Measurements from ENCODE around the gene RIOK1.
"Not testable (repeated sequence)": the region's sequence is repeated elsewhere in the genome, so short reads cannot be mapped to it uniquely, and the experiment has no call there.

Gene RIOK1

DNA sequence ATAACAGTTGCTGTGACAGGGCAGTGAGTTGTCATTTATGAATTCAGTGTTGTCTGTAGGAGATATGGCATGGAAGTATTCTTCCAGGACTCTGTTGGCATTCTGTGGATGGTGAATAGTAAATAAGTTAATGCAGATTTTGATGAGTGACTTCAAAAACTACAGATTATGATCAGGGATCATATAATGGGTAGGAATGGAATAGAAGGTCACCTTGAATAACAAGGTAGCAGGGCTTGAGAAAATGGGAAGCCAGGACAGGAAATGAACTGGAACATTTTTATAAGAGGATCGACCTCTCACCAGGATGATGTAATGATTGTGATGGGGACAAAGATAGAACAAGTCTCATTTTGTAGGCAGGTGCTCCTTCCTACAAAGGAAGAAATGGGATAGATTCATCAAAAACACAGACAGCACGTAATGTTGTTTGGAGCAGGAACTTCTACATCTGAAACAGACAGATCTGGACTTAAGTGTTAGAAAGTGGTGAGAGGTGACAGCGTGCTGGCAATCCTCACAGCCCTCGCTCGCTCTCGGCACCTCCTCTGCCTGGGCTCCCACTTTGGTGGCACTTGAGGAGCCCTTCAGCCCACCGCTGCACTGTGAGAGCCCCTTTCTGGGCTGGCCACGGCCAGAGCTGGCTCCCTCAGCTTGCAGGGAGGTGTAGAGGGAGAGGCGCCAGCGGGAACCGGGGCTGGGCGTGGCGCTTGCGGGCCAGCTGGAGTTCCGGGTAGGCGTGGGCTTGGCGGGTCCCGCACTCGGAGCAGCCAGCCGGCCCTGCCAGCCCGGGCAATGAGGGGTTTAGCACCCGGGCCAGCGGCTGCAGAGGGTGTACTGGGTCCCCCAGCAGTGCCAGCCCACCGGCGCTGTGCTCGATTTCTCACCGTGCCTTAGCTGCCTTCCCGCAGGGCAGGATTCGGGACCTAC is 45.8 kb upstream of the RIOK1 start:
- TF ChIP-seq, protein P1, sequence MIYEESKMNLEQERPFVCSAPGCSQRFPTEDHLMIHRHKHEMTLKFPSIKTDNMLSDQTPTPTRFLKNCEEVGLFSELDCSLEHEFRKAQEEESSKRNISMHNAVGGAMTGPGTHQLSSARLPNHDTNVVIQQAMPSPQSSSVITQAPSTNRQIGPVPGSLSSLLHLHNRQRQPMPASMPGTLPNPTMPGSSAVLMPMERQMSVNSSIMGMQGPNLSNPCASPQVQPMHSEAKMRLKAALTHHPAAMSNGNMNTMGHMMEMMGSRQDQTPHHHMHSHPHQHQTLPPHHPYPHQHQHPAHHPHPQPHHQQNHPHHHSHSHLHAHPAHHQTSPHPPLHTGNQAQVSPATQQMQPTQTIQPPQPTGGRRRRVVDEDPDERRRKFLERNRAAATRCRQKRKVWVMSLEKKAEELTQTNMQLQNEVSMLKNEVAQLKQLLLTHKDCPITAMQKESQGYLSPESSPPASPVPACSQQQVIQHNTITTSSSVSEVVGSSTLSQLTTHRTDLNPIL (CRISPR knock-in tag; IDR thresholded peaks at IDR 0.05; ENCODE audit: low read depth): no peak
- TF ChIP-seq TOX (CRISPR knock-in tag; IDR thresholded peaks at IDR 0.05; ENCODE audit: borderline replicate concordance) (no peak), CSDC2 (CRISPR knock-in tag; IDR thresholded peaks at IDR 0.05) (no peak)
- ATAC-seq: no peak

DNA sequence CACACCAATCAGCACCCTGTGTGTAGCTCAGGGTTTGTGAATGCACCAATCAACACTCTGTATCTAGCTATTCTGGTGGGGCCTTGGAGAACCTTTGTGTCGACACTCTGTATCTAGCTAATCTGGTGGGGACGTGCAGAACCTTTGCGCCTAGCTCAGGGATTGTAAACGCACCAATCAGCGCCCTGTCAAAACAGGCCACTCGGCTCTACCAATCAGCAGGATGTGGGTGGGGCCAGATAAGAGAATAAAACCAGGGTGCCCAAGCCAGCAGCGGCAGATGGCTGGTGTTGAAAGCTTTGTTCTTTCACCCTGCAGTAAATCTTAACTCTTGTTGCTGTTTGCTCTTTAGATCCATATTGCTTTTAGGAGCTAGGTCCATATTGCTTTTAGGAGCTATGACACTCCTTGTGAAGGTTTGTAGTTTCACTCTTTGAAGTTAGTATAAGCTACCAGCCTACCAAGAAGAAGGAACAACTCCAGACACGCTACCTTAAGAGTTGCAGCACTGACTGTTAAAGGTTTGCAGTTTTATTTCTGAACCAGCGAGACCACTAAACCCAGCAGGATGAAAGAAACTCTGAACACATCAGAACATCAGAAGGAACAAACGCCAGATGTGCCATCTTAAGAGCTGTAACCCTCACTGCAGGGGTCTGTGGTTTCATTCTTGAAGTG is 44.7 kb upstream of the RIOK1 start:
- not testable (repeated sequence) for ATAC-seq

DNA sequence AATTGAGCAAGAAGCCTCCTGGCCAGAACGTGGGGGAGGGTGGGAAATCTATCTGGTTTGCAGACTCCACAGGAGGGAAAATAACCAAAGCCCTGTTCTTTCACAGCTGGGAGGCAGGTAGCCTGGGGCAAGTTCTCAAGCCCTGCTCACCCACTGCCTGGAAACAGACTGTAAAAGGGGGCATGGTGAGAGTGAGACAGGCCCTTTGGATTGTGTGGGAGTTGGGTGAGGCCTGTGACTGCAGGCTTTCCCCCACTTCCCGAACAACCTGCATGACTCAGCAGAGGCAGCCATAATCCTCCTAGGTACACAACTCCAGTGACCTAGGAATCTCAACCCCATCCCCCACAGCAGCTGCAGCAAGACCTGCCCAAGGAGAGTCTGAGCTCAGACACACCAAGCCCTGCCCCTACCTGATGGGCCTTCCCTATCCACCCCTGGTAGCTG is 42.0 kb upstream of the RIOK1 start:
- not testable (repeated sequence) for ATAC-seq

DNA sequence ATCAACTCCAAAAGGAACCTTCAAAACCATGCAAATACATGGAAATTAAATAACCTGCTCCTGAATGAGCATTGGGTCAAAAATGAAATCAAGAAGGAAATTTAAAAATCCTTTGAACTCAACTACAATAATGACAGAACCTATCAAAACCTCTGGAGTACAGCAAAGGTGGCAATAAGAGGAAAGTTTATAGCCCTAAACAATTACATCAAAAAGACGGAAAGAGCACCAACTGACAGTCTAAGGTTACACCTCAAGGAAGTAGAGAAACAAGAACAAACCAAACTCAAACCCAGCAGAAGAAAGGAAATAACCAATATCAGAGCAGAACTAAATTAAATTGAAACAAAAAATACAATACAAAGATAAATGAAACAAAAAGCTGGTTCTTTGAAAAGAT is 39.0 kb upstream of the RIOK1 start:
- not testable (repeated sequence) for ATAC-seq

DNA sequence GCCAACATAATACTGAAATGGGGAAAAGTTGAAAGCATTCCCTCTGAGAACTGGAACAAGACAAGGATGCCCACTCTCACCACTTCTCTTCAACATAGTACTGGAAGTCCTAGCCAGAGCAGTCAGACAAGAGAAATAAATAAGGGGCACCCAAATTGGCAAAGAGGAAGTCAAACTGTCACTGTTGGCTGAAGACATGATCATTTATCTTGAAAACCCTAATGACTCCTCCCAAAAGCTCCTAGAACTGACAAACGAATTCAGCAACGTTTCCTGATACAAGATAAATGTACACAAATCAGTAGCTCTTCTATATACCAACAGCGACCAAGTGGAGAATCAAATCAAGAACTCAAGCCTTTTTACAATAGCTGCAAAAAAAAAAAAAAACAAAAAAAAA is 37.7 kb upstream of the RIOK1 start:
- ATAC-seq: not testable (repeated sequence)

DNA sequence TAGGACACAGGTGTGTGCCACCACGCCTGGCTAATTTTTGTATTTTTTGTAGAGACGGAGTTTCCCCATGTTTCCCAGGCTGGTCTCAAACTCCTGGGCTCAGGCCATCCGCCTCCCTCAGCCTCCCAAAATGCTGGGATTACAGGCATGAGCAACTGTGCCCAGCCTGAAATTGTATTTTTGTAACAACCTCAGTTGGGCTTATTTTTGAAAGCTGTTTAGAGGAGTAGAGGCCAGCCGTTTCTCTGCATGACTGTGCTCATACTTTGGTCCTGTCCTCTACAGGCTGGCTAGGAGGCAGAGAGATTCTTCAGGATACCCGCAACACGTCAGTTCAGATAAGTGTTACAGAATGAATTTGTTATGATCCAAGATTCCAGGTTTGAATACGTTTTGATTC is 22.2 kb upstream of the RIOK1 start:
- TF ChIP-seq, protein P1 (CRISPR knock-in tag; IDR thresholded peaks at IDR 0.05; ENCODE audit: low read depth): no peak
- TF ChIP-seq ZNF565 (CRISPR knock-in tag; conservative IDR thresholded peaks at IDR 0.05; ENCODE audit: low read depth) (no peak), ARNTL (CRISPR knock-in tag; IDR thresholded peaks at IDR 0.05; ENCODE audit: borderline replicate concordance, low read depth) (no peak), SNAI2 (CRISPR knock-in tag; IDR thresholded peaks at IDR 0.05) (no peak), TOX (CRISPR knock-in tag; IDR thresholded peaks at IDR 0.05; ENCODE audit: borderline replicate concordance) (no peak), ZNF8 (CRISPR knock-in tag; IDR thresholded peaks at IDR 0.05) (no peak), TCF4 (CRISPR knock-in tag; IDR thresholded peaks at IDR 0.05; ENCODE audit: borderline replicate concordance) (no peak), ZFP3 (CRISPR knock-in tag; IDR thresholded peaks at IDR 0.05) (no peak), OSR1 (CRISPR knock-in tag; IDR thresholded peaks at IDR 0.05) (no peak), ZC3H10 (CRISPR knock-in tag; IDR thresholded peaks at IDR 0.05) (no peak), ESRRG (CRISPR knock-in tag; IDR thresholded peaks at IDR 0.05) (no peak), ZNF70 (CRISPR knock-in tag; IDR thresholded peaks at IDR 0.05) (no peak)
- TF ChIP-seq, protein P2, sequence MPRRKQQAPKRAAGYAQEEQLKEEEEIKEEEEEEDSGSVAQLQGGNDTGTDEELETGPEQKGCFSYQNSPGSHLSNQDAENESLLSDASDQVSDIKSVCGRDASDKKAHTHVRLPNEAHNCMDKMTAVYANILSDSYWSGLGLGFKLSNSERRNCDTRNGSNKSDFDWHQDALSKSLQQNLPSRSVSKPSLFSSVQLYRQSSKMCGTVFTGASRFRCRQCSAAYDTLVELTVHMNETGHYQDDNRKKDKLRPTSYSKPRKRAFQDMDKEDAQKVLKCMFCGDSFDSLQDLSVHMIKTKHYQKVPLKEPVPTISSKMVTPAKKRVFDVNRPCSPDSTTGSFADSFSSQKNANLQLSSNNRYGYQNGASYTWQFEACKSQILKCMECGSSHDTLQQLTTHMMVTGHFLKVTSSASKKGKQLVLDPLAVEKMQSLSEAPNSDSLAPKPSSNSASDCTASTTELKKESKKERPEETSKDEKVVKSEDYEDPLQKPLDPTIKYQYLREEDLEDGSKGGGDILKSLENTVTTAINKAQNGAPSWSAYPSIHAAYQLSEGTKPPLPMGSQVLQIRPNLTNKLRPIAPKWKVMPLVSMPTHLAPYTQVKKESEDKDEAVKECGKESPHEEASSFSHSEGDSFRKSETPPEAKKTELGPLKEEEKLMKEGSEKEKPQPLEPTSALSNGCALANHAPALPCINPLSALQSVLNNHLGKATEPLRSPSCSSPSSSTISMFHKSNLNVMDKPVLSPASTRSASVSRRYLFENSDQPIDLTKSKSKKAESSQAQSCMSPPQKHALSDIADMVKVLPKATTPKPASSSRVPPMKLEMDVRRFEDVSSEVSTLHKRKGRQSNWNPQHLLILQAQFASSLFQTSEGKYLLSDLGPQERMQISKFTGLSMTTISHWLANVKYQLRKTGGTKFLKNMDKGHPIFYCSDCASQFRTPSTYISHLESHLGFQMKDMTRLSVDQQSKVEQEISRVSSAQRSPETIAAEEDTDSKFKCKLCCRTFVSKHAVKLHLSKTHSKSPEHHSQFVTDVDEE (CRISPR knock-in tag; IDR thresholded peaks at IDR 0.05): no peak
- TF ChIP-seq, protein P3, sequence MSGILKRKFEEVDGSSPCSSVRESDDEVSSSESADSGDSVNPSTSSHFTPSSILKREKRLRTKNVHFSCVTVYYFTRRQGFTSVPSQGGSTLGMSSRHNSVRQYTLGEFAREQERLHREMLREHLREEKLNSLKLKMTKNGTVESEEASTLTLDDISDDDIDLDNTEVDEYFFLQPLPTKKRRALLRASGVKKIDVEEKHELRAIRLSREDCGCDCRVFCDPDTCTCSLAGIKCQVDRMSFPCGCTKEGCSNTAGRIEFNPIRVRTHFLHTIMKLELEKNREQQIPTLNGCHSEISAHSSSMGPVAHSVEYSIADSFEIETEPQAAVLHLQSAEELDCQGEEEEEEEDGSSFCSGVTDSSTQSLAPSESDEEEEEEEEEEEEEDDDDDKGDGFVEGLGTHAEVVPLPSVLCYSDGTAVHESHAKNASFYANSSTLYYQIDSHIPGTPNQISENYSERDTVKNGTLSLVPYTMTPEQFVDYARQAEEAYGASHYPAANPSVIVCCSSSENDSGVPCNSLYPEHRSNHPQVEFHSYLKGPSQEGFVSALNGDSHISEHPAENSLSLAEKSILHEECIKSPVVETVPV (CRISPR knock-in tag; IDR thresholded peaks at IDR 0.05): no peak
- no peak for ATAC-seq
